Lower lobe of right lung (tissue), 2 donors: ENCODE measurements around the gene CELF1. TPM values are rescaled to one million over a fixed set of nuclear protein-coding genes. Genes with fewer than 3 reads are reported as not detected.
"Not testable (repeated sequence)": the region's sequence is repeated elsewhere in the genome, so short reads cannot be mapped to it uniquely, and the experiment has no call there.

ENCODE experiments used
- ATAC-seq, 2 donors: fragments of 200-7000 bp; cut with Tn5 transposase; one replicate each; pipeline ENCODE4 v1.9.1; 2020 to 2022; ENCODE audit warnings: mild to moderate bottlenecking in 2 of 2, moderate library complexity in 2 of 2
- DNase-seq: peaks from one replicate; pipeline ENCODE4 v3.0.0-alpha.2; 2020
- H3K27ac ChIP-seq: fragments of 200-600 bp; one replicate; pipeline ENCODE4 v1.8.0; 2022
- H3K27me3 ChIP-seq: fragments of 200-600 bp; one replicate; pipeline ENCODE4 v1.8.0; 2022; ENCODE audit warnings: low read depth
- H3K36me3 ChIP-seq: fragments of 200-600 bp; one replicate; pipeline ENCODE4 v1.8.0; 2022; ENCODE audit warnings: mild to moderate bottlenecking
- H3K4me1 ChIP-seq: fragments of 200-600 bp; one replicate; pipeline ENCODE4 v1.8.0; 2022
- H3K4me3 ChIP-seq: fragments of 200-600 bp; one replicate; pipeline ENCODE4 v1.8.0; 2022; ENCODE audit warnings: mild to moderate bottlenecking
- H3K9me3 ChIP-seq: fragments of 200-600 bp; one replicate; pipeline ENCODE4 v1.8.0; 2022
- CTCF ChIP-seq: fragments of 200-600 bp; IDR thresholded peaks from one replicate; pipeline ENCODE4 v1.8.0; 2022; ENCODE audit warnings: antibody characterized with exemption, mild to moderate bottlenecking
- intact Hi-C: fragments of 100-400 bp; cut with DNase I; formaldehyde crosslinking; loops from one replicate; pipeline ENCODE4 v1.11.0; 2022
- total RNA-seq: library from RNA; stranded (reverse); fragmentation: NEBNext Ultra II Directional; extraction: Animal tissue kit (Norgen Biotek cat#: 25700); gene quantifications from one replicate; pipeline ENCODE4 v1.2.1, GENCODE V29; 2021
- donor health status: DM: no; HTN: yes; CAD: no; lungs with severe emphysema.

Gene CELF1
- total RNA-seq, 1 donor from 2014 or later = 105 TPM

- H3K4me3 ChIP-seq = no peak overlapping the region
- H3K27ac ChIP-seq = no peak overlapping the region
- H3K27me3 ChIP-seq = no peaks in the 10 kb centered on the region
- no peak for TF ChIP-seq CTCF
- no peak for DNase-seq
- ATAC-seq = peak; percentile 8 to 50
- H3K4me1 ChIP-seq = peaks cover 64% of the 10 kb centered on the region
- peaks cover 12% of the 10 kb centered on the region for H3K36me3 ChIP-seq
- intact Hi-C loops = loop anchor here (10.0 kb wide), 1 partner anchor 59 kb away; no protein-coding TSS in a partner anchor
- no peaks in the 10 kb centered on the region for H3K9me3 ChIP-seq
Measured at GRCh38 chr11:47533690-47534151, 19.2 kb downstream of the CELF1 start.

- Histone ChIP-seq H3K36me3 (peaks cover 12% of the 10 kb centered on the region), H3K27me3 (no peaks in the 10 kb centered on the region), H3K9me3 (no peaks in the 10 kb centered on the region), H3K27ac (no peak overlapping the region), H3K4me3 (no peak overlapping the region), H3K4me1 (peaks cover 55% of the 10 kb centered on the region)
- DNase-seq (no peak), ATAC-seq (peak; percentile 49 to 56)
- TF ChIP-seq CTCF = no peak
- intact Hi-C loops = loop anchor here (10.0 kb wide), 1 partner anchor 58 kb away; no protein-coding TSS in a partner anchor
Measured at GRCh38 chr11:47532597-47533213, 20.2 kb downstream of the CELF1 start.

GRCh38 chr11:47531666-47532065 is 21.3 kb downstream of the CELF1 start:
- Histone ChIP-seq H3K36me3 (peaks cover 12% of the 10 kb centered on the region), H3K4me3 (no peak overlapping the region), H3K27ac (no peak overlapping the region), H3K27me3 (no peaks in the 10 kb centered on the region), H3K4me1 (peaks cover 53% of the 10 kb centered on the region), H3K9me3 (no peaks in the 10 kb centered on the region)
- no peak for DNase-seq
- ATAC-seq = no peak
- intact Hi-C loops = loop anchor here (10.0 kb wide), 1 partner anchor 57 kb away; no protein-coding TSS in a partner anchor
- no peak for TF ChIP-seq CTCF

GRCh38 chr11:47530721-47531120 is 22.2 kb downstream of the CELF1 start:
- H3K4me3 ChIP-seq, H3K9me3 ChIP-seq, DNase-seq, ATAC-seq, H3K27ac ChIP-seq, H3K27me3 ChIP-seq: not testable (repeated sequence)
- H3K4me1 ChIP-seq = peaks cover 55% of the 10 kb centered on the region
- H3K36me3 ChIP-seq = peaks cover 17% of the 10 kb centered on the region
- intact Hi-C loops = loop anchor here (10.0 kb wide), 1 partner anchor 56 kb away; no protein-coding TSS in a partner anchor

- Histone ChIP-seq H3K9me3 (no peaks in the 10 kb centered on the region), H3K36me3 (peaks cover 12% of the 10 kb centered on the region), H3K4me3 (no peak overlapping the region), H3K27me3 (no peaks in the 10 kb centered on the region), H3K4me1 (peaks cover 59% of the 10 kb centered on the region), H3K27ac (no peak overlapping the region)
- TF ChIP-seq CTCF = no peak
- intact Hi-C loops = loop anchor here (10.0 kb wide), 1 partner anchor 55 kb away; no protein-coding TSS in a partner anchor
- no peak for DNase-seq
- no peak for ATAC-seq
Measured at GRCh38 chr11:47529951-47530350, 23.0 kb downstream of the CELF1 start.

- Histone ChIP-seq H3K27ac (no peak overlapping the region), H3K4me1 (peaks cover 59% of the 10 kb centered on the region), H3K36me3 (peaks cover 7% of the 10 kb centered on the region), H3K4me3 (no peak overlapping the region), H3K9me3 (no peaks in the 10 kb centered on the region), H3K27me3 (no peaks in the 10 kb centered on the region)
- no peak for DNase-seq
- intact Hi-C loops = no loop called here
- TF ChIP-seq CTCF = no peak
- no peak for ATAC-seq
Measured at GRCh38 chr11:47527186-47527585, 25.7 kb downstream of the CELF1 start.

- H3K36me3 ChIP-seq, H3K27me3 ChIP-seq, intact Hi-C loops, H3K27ac ChIP-seq, DNase-seq, H3K4me3 ChIP-seq, ATAC-seq, H3K9me3 ChIP-seq: not testable (repeated sequence)
- peaks cover 57% of the 10 kb centered on the region for H3K4me1 ChIP-seq
Measured at GRCh38 chr11:47526032-47526431, 26.9 kb downstream of the CELF1 start.
